ENCODE results near the gene GATAD2A. TPM values are rescaled to one million over a fixed set of nuclear protein-coding genes. Genes with fewer than 3 reads are reported as not detected.
"Not testable (repeated sequence)": the region's sequence is repeated elsewhere in the genome, so short reads cannot be mapped to it uniquely, and the experiment has no call there.

GATAD2A gene
- total RNA-seq, 1 donor from 2014 or later = 75.6 TPM

DNA sequence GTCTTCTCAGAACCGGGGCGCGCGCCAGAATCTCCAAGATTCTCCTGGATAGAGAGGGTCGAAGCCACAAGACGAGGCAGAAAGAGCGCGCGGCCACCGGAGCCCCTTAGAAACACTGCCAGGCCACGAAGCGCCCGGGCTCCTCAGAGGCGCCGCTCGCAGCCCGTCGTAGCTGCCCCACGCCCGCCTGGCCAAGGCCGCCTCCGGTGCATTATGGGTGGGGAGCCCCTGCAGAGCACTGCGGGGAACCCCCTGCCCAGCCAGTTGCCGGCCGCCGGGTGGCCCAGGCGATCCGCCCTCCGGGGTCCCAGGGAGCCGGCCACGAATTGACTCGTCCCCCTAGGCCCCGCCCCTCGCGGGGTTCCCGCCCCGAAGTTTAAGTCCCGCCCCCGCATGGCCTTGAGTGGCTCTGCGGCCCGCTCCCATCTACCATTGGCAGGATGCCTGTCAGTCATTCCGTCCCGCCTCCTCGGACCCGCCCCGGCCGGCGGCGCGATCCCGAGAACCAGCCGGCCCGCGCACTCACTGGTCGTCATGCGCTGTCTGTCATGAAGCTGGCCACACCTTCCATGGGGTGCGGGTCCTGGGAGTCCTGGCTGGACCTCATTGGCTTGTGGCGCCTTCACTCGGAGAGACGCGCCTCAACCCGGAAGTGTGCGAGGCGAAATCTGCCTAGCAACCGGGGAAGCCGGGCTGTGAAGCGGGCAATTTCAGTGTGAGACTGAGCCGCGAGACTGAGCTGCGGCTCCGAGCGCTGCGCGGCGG lies 20.2 kb upstream of the GATAD2A start:
- Mint-ChIP-seq H3K4me3 (ENCODE audit: unreplicated experiment) (peak overlapping the region; percentile 68), H3K4me1 (ENCODE audit: unreplicated experiment) (peaks cover 32% of the 10 kb centered on the region), H3K27ac (ENCODE audit: unreplicated experiment) (peak overlapping the region; percentile 52), H3K27me3 (ENCODE audit: unreplicated experiment) (no peaks in the 10 kb centered on the region), H3K9me3 (ENCODE audit: unreplicated experiment) (no peaks in the 10 kb centered on the region), H3K36me3 (ENCODE audit: unreplicated experiment) (no peaks in the 10 kb centered on the region)
- TF ChIP-seq, protein P1, sequence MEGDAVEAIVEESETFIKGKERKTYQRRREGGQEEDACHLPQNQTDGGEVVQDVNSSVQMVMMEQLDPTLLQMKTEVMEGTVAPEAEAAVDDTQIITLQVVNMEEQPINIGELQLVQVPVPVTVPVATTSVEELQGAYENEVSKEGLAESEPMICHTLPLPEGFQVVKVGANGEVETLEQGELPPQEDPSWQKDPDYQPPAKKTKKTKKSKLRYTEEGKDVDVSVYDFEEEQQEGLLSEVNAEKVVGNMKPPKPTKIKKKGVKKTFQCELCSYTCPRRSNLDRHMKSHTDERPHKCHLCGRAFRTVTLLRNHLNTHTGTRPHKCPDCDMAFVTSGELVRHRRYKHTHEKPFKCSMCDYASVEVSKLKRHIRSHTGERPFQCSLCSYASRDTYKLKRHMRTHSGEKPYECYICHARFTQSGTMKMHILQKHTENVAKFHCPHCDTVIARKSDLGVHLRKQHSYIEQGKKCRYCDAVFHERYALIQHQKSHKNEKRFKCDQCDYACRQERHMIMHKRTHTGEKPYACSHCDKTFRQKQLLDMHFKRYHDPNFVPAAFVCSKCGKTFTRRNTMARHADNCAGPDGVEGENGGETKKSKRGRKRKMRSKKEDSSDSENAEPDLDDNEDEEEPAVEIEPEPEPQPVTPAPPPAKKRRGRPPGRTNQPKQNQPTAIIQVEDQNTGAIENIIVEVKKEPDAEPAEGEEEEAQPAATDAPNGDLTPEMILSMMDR (IDR thresholded peaks at IDR 0.05) = no peak
- DNase-seq (ENCODE audit: extremely low spot score, unreplicated experiment) = peak; percentile 100

DNA sequence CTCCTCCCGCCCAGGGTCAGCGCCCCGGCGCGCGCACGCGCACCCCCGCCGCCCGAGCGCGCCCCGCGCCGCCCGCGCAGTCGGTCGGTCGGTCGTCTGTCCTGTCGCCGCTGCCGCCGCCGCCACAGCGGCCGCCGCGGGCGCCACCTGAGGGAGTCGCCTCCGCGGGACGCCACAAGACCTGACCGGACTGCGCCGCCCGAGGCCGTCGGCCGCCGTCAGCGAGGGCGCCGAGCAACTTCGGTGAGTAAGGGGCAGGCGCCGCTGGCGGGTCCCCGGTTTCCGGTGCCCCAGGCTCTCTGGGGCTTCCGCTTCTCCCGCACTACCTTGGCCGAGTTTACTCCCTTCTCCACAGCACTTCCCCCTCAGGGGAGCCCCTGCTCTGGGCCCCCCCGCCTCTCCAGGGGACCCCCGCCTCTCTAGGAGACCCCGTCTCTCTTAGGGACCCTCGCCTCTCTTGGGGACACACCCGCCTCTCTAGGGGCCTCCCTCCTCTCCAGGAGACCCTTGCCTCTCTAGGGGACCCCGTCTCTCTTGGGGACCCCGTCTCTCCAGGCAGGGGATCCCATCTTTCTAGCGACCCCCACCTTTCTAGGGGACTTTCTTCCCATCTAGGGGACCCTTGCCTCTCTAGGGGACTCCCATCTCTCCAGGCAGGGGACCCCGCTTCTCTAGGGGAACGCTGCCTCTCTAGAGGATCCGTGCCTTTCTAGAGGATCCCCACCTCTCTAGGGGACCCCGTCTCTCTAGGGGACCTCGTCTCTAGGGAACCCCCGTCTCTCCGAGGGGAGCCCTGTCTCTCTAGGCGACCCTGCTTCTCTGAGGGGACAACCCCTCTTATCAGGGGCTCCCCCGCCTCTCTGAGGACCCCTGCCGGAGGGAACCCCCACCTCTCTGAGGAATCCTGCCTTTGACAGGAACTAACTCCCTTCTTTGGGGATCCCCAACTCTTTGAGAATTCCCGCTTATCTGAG lies 19.3 kb upstream of the GATAD2A start:
- Mint-ChIP-seq H3K27ac (ENCODE audit: unreplicated experiment) (peak overlapping the region; percentile 66), H3K4me3 (ENCODE audit: unreplicated experiment) (peak overlapping the region; percentile 79), H3K9me3 (ENCODE audit: unreplicated experiment) (no peaks in the 10 kb centered on the region), H3K27me3 (ENCODE audit: unreplicated experiment) (no peaks in the 10 kb centered on the region), H3K36me3 (ENCODE audit: unreplicated experiment) (no peaks in the 10 kb centered on the region), H3K4me1 (ENCODE audit: unreplicated experiment) (peaks cover 32% of the 10 kb centered on the region)
- peak; percentile 87 for DNase-seq (ENCODE audit: extremely low spot score, unreplicated experiment)
- TF ChIP-seq, protein P1 (IDR thresholded peaks at IDR 0.05) = no peak

DNA sequence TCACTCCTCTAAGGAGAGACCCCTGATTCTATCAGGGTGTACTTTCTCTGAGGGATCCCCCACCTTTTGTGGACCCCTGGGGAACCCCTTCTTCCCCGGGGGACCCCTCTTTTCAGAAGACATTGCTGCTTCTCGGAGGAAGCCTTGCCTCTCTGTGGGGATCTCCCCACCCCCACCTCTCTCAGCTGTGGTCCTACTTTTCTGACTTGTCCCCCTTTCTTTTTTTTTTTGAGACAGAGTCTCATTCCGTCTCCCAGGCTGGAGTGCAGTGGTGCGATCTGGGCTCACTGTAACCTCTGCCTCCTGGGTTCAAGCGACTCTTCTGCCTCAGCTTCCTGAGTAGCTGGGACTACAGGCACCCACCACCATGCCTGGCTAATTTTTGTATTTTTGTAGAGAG lies 18.4 kb upstream of the GATAD2A start:
- DNase-seq (ENCODE audit: extremely low spot score, unreplicated experiment) = no peak
- TF ChIP-seq, protein P1 (IDR thresholded peaks at IDR 0.05) = no peak
- no peaks in the 10 kb centered on the region for H3K36me3 Mint-ChIP-seq (ENCODE audit: unreplicated experiment)
- H3K4me3 Mint-ChIP-seq (ENCODE audit: unreplicated experiment) = peak overlapping the region; percentile 79
- H3K9me3 Mint-ChIP-seq (ENCODE audit: unreplicated experiment) = no peaks in the 10 kb centered on the region
- H3K4me1 Mint-ChIP-seq (ENCODE audit: unreplicated experiment) = peaks cover 38% of the 10 kb centered on the region
- peak overlapping the region; percentile 38 for H3K27ac Mint-ChIP-seq (ENCODE audit: unreplicated experiment)
- H3K27me3 Mint-ChIP-seq (ENCODE audit: unreplicated experiment) = no peaks in the 10 kb centered on the region

DNA sequence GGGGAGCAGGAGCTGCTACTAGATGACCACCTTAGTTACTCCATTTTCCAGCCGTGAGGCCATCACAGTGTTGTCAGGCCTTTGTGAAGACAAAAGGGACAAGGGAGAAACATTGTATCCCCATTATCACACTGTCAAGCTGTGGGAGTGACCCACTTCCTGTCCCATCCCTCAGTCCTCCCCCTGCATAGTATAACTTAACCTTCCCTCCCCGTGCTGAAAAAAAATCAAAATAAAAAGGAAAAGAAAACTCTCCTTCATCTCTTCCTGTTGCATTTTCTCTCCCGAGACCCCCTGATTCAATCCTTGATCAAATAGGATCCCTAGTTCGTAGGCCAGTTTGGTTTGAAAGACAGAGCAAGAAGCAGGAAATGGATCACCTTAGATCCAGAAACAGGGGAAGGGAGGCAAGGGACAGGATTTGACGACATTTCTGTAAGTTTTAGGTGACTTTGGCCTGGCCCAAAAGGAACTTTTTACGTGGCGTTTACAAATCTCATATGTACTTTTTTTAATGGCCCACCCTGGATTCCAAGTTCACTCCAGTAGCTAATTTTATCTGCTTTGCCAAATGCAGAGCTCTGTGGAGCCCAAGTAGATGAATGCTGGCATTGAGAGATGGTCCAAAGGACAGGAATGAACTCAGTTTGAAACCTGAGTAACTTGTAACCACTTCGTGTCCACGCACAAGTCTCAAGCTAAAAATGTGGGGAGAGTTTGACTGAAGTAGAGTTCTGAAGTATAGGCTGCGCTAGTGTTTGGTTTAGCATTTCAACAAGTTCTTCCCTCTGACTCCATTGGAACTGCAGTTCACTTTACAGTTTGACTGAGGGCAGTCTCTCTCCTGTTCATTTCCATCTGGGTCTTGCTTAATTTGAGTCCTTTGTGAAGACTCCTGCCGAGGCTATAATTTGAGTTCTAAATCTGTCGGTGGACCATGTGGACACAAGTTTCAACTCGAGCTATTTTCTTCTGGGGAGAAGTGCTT lies 16.6 kb upstream of the GATAD2A start:
- Mint-ChIP-seq H3K4me1 (ENCODE audit: unreplicated experiment) (peaks cover 37% of the 10 kb centered on the region), H3K27me3 (ENCODE audit: unreplicated experiment) (no peaks in the 10 kb centered on the region), H3K4me3 (ENCODE audit: unreplicated experiment) (no peak overlapping the region), H3K27ac (ENCODE audit: unreplicated experiment) (peak overlapping the region; percentile 45), H3K9me3 (ENCODE audit: unreplicated experiment) (no peaks in the 10 kb centered on the region), H3K36me3 (ENCODE audit: unreplicated experiment) (no peaks in the 10 kb centered on the region)
- no peak for DNase-seq (ENCODE audit: extremely low spot score, unreplicated experiment)
- TF ChIP-seq, protein P1 (IDR thresholded peaks at IDR 0.05) = no peak

DNA sequence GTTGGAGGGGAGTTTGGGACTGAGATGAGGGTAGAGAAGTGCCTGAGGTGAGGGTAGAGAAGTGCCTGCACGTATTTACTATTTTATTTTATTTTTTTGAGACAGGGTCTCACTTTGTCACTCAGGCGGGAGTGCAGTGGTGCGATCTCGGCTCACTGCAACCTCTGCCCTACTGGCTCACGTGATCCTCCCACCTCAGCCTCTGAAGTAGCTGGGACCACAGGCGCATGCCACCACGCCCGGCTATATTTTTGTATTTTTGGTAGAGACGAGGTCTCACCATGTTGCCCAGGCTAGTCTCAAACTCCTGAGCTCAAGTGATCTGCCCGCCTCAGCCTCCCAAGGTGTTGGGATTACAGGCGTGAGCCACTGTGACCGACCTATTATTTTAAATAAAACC lies 15.8 kb upstream of the GATAD2A start:
- DNase-seq (ENCODE audit: extremely low spot score, unreplicated experiment); H3K27me3 Mint-ChIP-seq (ENCODE audit: unreplicated experiment); H3K36me3 Mint-ChIP-seq (ENCODE audit: unreplicated experiment); H3K9me3 Mint-ChIP-seq (ENCODE audit: unreplicated experiment); H3K4me3 Mint-ChIP-seq (ENCODE audit: unreplicated experiment); H3K27ac Mint-ChIP-seq (ENCODE audit: unreplicated experiment): not testable (repeated sequence)
- H3K4me1 Mint-ChIP-seq (ENCODE audit: unreplicated experiment) = peaks cover 38% of the 10 kb centered on the region

DNA sequence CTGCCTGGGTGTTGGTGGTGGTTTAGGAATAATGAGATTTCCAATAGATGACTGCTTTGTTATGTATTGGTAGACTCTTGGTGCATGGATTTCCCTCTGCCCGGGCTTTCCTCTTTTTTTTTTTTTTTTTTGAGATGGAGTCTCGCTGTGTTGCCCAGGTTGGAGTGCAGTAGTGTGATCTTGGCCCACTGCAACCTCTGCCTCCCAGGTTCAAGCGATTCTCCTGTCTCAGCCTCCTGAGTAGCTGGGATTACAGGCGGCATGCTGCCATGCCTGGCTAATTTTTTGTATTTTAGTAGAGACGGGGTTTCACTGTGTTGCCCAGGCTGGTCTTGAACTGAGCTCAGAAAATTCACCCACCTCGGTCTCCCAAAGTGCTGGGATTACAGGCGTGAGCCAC lies 11.1 kb upstream of the GATAD2A start:
- peak overlapping the region; percentile 42 for H3K27ac Mint-ChIP-seq (ENCODE audit: unreplicated experiment)

More for the DNA sequence above, 11.1 kb upstream of the GATAD2A start:
- H3K9me3 Mint-ChIP-seq (ENCODE audit: unreplicated experiment); DNase-seq (ENCODE audit: extremely low spot score, unreplicated experiment); H3K27me3 Mint-ChIP-seq (ENCODE audit: unreplicated experiment); H3K36me3 Mint-ChIP-seq (ENCODE audit: unreplicated experiment); H3K4me3 Mint-ChIP-seq (ENCODE audit: unreplicated experiment): not testable (repeated sequence)
- peaks cover 17% of the 10 kb centered on the region for H3K4me1 Mint-ChIP-seq (ENCODE audit: unreplicated experiment)
